A549 (cell line): Measurements from ENCODE around the gene TGOLN2. TPM values are rescaled to one million over a fixed set of nuclear protein-coding genes. Genes with fewer than 3 reads are reported as not detected.

Experiments used
- ATAC-seq, 2 experiments: fragments of 200-7000 bp in 1 of 2; fragments of >200 bp in 1 of 2; cut with Nextera tagmentation in 1 of 2; cut with Tn5 transposase in 1 of 2; 3 replicates each; pipeline versions ENCODE4 v1.8.0 to v1.9.1; 2018 to 2020; ENCODE audit warnings: mild to moderate bottlenecking in 1 of 2, moderate library complexity in 1 of 2
- CTCF ChIA-PET: fragments of 300-600 bp; sonication (Branson Sonifier 250); formaldehyde crosslinking; extraction: SDS; loops from one replicate; lab custom pipeline; 2021; ENCODE audit warnings: antibody characterized with exemption, inconsistent platforms; lab: Yijun Ruan, JAX
- POLR2A ChIA-PET: fragments of 350-600 bp; formaldehyde crosslinking; extraction: SDS; loops from one replicate; lab custom pipeline; 2021; ENCODE audit warnings: antibody characterized with exemption, inconsistent platforms; lab: Yijun Ruan, JAX
- DNase-seq, 2 experiments: peaks; one replicate each; pipeline versions ENCODE4 v3.0.0 to v3.0.0-alpha.2; 2011 to 2016; ENCODE audit warnings: low read depth in 1 of 2, low spot score in 1 of 2
- FAIRE-seq: peaks from 2 replicates; lab custom pipeline; 2011; peaks lifted over from hg19 to GRCh38; lab: Jason Lieb, UNC
- H3K27ac ChIP-seq, 2 experiments: fragments of >200 bp; sonication (Bioruptor Twin); formaldehyde crosslinking; 3 replicates each; pipeline ENCODE4 v1.5.1; 2016 to 2017
- H3K4me1 ChIP-seq: fragments of >200 bp; sonication (Bioruptor Twin); formaldehyde crosslinking; 3 replicates; pipeline ENCODE4 v1.6.1; 2016
- H3K4me2 ChIP-seq: fragments of >200 bp; sonication (Bioruptor Twin); formaldehyde crosslinking; 3 replicates; pipeline ENCODE4 v1.6.1; 2016
- H3K4me3 ChIP-seq: fragments of >200 bp; sonication (Bioruptor Twin); formaldehyde crosslinking; 3 replicates; pipeline ENCODE4 v1.5.1; 2016
- H3K9me3 ChIP-seq: fragments of >200 bp; sonication (Bioruptor Twin); formaldehyde crosslinking; 3 replicates; pipeline ENCODE4 v1.6.1; 2016
- CBX2 ChIP-seq: fragments of 200-600 bp; sonication (generic); IDR thresholded peaks from 2 replicates; pipeline ENCODE4 v1.6.1; 2016; ENCODE audit warnings: low read depth, mild to moderate bottlenecking, borderline replicate concordance
- CHD2 ChIP-seq: fragments of 150-350 bp; IDR thresholded peaks from 2 replicates; pipeline ENCODE4 v1.6.1; 2014; ENCODE audit warnings: low read length; ENCODE audit not compliant: partially characterized antibody
- CTCF ChIP-seq: fragments of >200 bp; sonication (Bioruptor Twin); formaldehyde crosslinking; IDR thresholded peaks from 3 replicates; pipeline ENCODE4 v1.5.1; 2016
- FOSB ChIP-seq: fragments of 250-450 bp; sonication (Bioruptor Pico); IDR thresholded peaks from 2 replicates; pipeline ENCODE4 v1.5.0; 2020; ENCODE audit warnings: mild to moderate bottlenecking, moderate library complexity
- FOSL2 ChIP-seq, 2 experiments: fragments of 450-650 bp in 1 of 2; fragments of >200 bp in 1 of 2; sonication (Bioruptor Twin) in 1 of 2; formaldehyde crosslinking; IDR thresholded peaks; 2 replicates each; pipeline versions ENCODE4 v1.5.0 to v1.6.1; 2016 to 2020; ENCODE audit warnings: mild to moderate bottlenecking in 1 of 2, moderate library complexity in 1 of 2
- HES2 ChIP-seq: fragments of >200 bp; sonication (Bioruptor Twin); formaldehyde crosslinking; IDR thresholded peaks from 2 replicates; pipeline ENCODE4 v1.6.1; 2016
- HMGXB4 ChIP-seq: fragments of 250-450 bp; sonication (Bioruptor Pico); IDR thresholded peaks from 2 replicates; pipeline ENCODE4 v1.5.0; 2021; ENCODE audit warnings: mild to moderate bottlenecking, moderate library complexity, borderline replicate concordance
- HOXA7 ChIP-seq: fragments of 250-450 bp; sonication (Bioruptor Pico); IDR thresholded peaks from 2 replicates; pipeline ENCODE4 v1.5.0; 2020; ENCODE audit warnings: mild to moderate bottlenecking, moderate library complexity
- HOXB13 ChIP-seq: fragments of 250-450 bp; sonication (Bioruptor Pico); IDR thresholded peaks from 2 replicates; pipeline ENCODE4 v1.5.0; 2020; ENCODE audit warnings: low read depth, mild to moderate bottlenecking, moderate library complexity
- HOXB5 ChIP-seq: fragments of 250-450 bp; sonication (Bioruptor Pico); IDR thresholded peaks from 2 replicates; pipeline ENCODE4 v1.5.0; 2020; ENCODE audit warnings: mild to moderate bottlenecking, moderate library complexity
- KDM1A ChIP-seq: fragments of 200-600 bp; sonication (generic); IDR thresholded peaks from 2 replicates; pipeline ENCODE4 v1.6.1; 2016; ENCODE audit warnings: low read depth, mild to moderate bottlenecking
- KDM5A ChIP-seq: fragments of 200-600 bp; sonication (generic); IDR thresholded peaks from 2 replicates; pipeline ENCODE4 v1.6.1; 2016; ENCODE audit warnings: antibody characterized with exemption, mild to moderate bottlenecking
- MAX ChIP-seq: IDR thresholded peaks from 2 replicates; pipeline ENCODE4 v1.6.1; 2012
- NFE2L2 ChIP-seq: fragments of 150-350 bp; conservative IDR thresholded peaks from 2 replicates; pipeline ENCODE4 v1.6.1; 2014; ENCODE audit warnings: low read length
- PBX3 ChIP-seq: IDR thresholded peaks from 2 replicates; pipeline ENCODE4 v1.6.1; 2012
- POLR2A ChIP-seq: IDR thresholded peaks from 2 replicates; pipeline ENCODE4 v1.6.1; 2012; ENCODE audit warnings: mild to moderate bottlenecking, low read length
- POLR2AphosphoS2 ChIP-seq: conservative IDR thresholded peaks from 2 replicates; pipeline ENCODE4 v1.6.1; 2012; ENCODE audit warnings: low read length, improper control_type of control experiment, inconsistent platforms
- RFX5 ChIP-seq: fragments of 450-650 bp; IDR thresholded peaks from 2 replicates; pipeline ENCODE4 v1.7.1; 2014; ENCODE audit warnings: antibody characterized with exemption, mild to moderate bottlenecking, moderate library complexity
- TP53 ChIP-seq: fragments of 250-450 bp; sonication (Bioruptor Pico); IDR thresholded peaks from 2 replicates; pipeline ENCODE4 v1.5.0; 2021; ENCODE audit warnings: mild to moderate bottlenecking, moderate library complexity
- ZC3H11A ChIP-seq: fragments of 450-650 bp; IDR thresholded peaks from 2 replicates; pipeline ENCODE4 v1.6.1; 2014; ENCODE audit warnings: antibody characterized with exemption, mild to moderate bottlenecking
- ZFP36 ChIP-seq: fragments of 450-650 bp; IDR thresholded peaks from 2 replicates; pipeline ENCODE4 v1.6.1; 2014; ENCODE audit warnings: borderline replicate concordance; ENCODE audit not compliant: partially characterized antibody
- WGBS: methylation state at CpG from one replicate; pipeline ENCODE4 v1.1.6; 2017; ENCODE audit errors: missing lambda C conversion rate; 5-methylcytosine and 5-hydroxymethylcytosine counted together
- polyA plus RNA-seq, 4 experiments: library from polyadenylated mRNA; depleted of rRNA in 3 of 4; stranded (reverse); fragments of >200 nt; fragmentation: RNase III in 1 of 4; extraction: RNeasy Plus Mini Kit Qiagen cat#74134 plus additional on column Dnase treatment in 1 of 4; gene quantifications; 2 replicates in 3 of 4; 3 replicates in 1 of 4; pipeline ENCODE4 v1.2.3, GENCODE V29; 2011 to 2017

Gene TGOLN2
- polyA plus RNA-seq, 2 of the 4 experiments (the other 2 are of a cell fraction) = 97.1 to 177 TPM

GRCh38 chr2:85341269-85342029 lies 13.7 kb upstream of the TGOLN2 start:
- DNase-seq (no peak), FAIRE-seq (no peak), ATAC-seq (no peak)
- WGBS = 96% methylated on average over 30 of the region's 30 CpGs
- Histone ChIP-seq H3K9me3 (no peaks in the 10 kb centered on the region), H3K4me2 (no peak overlapping the region), H3K4me1 (no peaks in the 10 kb centered on the region), H3K4me3 (no peak overlapping the region), H3K27ac (no peak overlapping the region)
- TF ChIP-seq RFX5 (no peak), HOXB13 (no peak), NFE2L2 (no peak), POLR2A (0 out of 2 replicates have a peak, but pooled peaks have one; percentile 5)
- ChIA-PET CTCF (interaction anchor here (0.9 to 2.1 kb wide), 6 partner anchors 9 to 78 kb away, joined by 3 to 6 read pairs (median 4); partner anchors contain the start of genes ELMOD3, RETSAT and TGOLN2), POLR2A (interaction anchor here (0.7 kb wide), 1 partner anchor 10 kb away, joined by 3 read pairs; no protein-coding TSS in a partner anchor)

- Histone ChIP-seq H3K27ac (no peak overlapping the region), H3K4me2 (peak overlapping the region; percentile 29; the same call in 1 of the 3 replicates), H3K4me1 (no peaks in the 10 kb centered on the region), H3K9me3 (no peaks in the 10 kb centered on the region), H3K4me3 (no peak overlapping the region)
- 41% methylated on average over 13 of the region's 13 CpGs for WGBS
- ATAC-seq (peak; percentile 11 to 29; a peak in 3 of 6 replicates), DNase-seq (no peak), FAIRE-seq (no peak)
- TF ChIP-seq KDM1A (no peak), PBX3 (no peak), MAX (no peak), CTCF (no peak), FOSL2 (IDR thresholded peaks at IDR 0.05) (no peak), FOSL2 (CRISPR knock-in tag; IDR thresholded peaks at IDR 0.05) (no peak), HOXA7 (no peak), HOXB13 (no peak), FOSB (no peak), KDM5A (no peak), HOXB5 (no peak), HMGXB4 (CRISPR knock-in tag) (no peak), ZC3H11A (no peak), TP53 (no peak), ZFP36 (no peak), NFE2L2 (no peak), CHD2 (no peak), CBX2 (no peak), HES2 (no peak), POLR2AphosphoS2 (no peak)
- ChIA-PET POLR2A (interaction anchor here (0.6 to 1.2 kb wide), 3 partner anchors 13 to 222 kb away, joined by 3 to 6 read pairs (median 5); partner anchors contain the start of gene TGOLN2), CTCF (interaction anchor here (0.7 to 2.1 kb wide), 8 partner anchors 9 to 274 kb away, joined by 3 to 6 read pairs (median 4); partner anchors contain the start of genes ELMOD3 and TGOLN2)
These were observed 12.5 kb upstream of the TGOLN2 start for GRCh38 chr2:85340034-85340892.
